ENCODE measurements around the gene REXO1. TPM values are rescaled to one million over a fixed set of nuclear protein-coding genes. Genes with fewer than 3 reads are reported as not detected.

REXO1 gene
- total and polyA plus RNA-seq, 2 of the 13 experiments (the other 11 are each of a cell fraction or from before 2014, with no cell fraction given), result 5.0 to 11.2 TPM

DNA sequence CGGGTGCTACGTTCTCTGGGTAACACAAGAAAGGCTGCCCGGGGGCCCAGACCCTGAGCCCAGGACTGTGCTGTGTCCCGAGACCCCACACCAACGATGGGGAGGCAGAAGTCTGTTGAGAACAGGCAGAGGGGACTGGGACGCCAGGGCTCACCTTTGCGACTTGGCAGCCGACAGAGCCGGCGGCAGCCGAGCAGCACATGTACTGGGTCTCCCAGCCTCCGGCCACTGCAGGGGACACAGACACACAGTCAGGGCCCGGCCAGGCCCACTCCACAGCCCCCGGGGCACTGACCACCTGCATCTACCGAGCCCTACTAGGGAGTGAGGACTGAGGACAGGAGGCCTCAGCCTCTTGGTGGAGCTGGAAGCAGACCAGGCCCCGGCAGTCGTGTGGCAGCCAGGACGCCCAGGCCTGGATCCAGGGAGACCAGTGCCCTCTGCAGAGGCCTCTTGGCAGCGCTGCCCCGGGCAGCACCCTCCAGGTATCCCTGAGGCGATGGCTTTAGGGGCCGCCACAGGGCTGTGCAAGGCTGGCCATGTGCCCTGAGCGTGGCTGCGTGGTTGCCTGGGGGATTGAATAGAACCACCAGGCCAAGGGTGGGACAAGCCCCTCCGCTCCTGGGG lies 30.6 kb downstream of the REXO1 start:
- ATAC-seq (no peak), DNase-seq (ENCODE audit: low spot score) (no peak), FAIRE-seq (no peak)
- Histone ChIP-seq H3K9ac (ENCODE audit: insufficient read depth, low read depth, low read length) (no peak overlapping the region), H3K4me3 (replicated peaks in 1 of 3; ENCODE audit: insufficient read depth in 1 of 3, low read depth in 2 of 3, low read length in 3 of 3) (no peak overlapping the region), H3K27me3 (ENCODE audit: control insufficient read depth in 1 of 2, insufficient read depth in 2 of 2, low read length in 2 of 2) (no peaks in the 10 kb centered on the region), H3K4me2 (ENCODE audit: low read depth, low read length) (no peak overlapping the region), H2AFZ (ENCODE audit: low read length) (no peak overlapping the region), H3K36me3 (replicated peaks in 1 of 2; ENCODE audit: control insufficient read depth in 1 of 2, insufficient read depth in 2 of 2, low read length in 2 of 2) (peaks cover 32 to 41% of the 10 kb centered on the region in 2 experiments), H3K27ac (ENCODE audit: extremely low read length, insufficient read depth, low read length) (no peak overlapping the region), H3K79me2 (ENCODE audit: insufficient read depth, low read length) (no peaks in the 10 kb centered on the region), H4K20me1 (ENCODE audit: insufficient read depth, low read length) (no peaks in the 10 kb centered on the region), H3K4me1 (ENCODE audit: insufficient read depth, low read length) (peaks cover 12% of the 10 kb centered on the region), H3K9me3 (ENCODE audit: low read length) (no peaks in the 10 kb centered on the region)
- POLR2A ChIA-PET, result no interaction called here
- intact Hi-C loops (cut with micrococcal nuclease; ENCODE audit: unreplicated experiment), result no loop called here
- TF ChIP-seq ZNF883 (CRISPR knock-in tag; IDR thresholded peaks at IDR 0.05; ENCODE audit: not compliant biosample characterization), result no peak
- TF ChIP-seq, protein P1, sequence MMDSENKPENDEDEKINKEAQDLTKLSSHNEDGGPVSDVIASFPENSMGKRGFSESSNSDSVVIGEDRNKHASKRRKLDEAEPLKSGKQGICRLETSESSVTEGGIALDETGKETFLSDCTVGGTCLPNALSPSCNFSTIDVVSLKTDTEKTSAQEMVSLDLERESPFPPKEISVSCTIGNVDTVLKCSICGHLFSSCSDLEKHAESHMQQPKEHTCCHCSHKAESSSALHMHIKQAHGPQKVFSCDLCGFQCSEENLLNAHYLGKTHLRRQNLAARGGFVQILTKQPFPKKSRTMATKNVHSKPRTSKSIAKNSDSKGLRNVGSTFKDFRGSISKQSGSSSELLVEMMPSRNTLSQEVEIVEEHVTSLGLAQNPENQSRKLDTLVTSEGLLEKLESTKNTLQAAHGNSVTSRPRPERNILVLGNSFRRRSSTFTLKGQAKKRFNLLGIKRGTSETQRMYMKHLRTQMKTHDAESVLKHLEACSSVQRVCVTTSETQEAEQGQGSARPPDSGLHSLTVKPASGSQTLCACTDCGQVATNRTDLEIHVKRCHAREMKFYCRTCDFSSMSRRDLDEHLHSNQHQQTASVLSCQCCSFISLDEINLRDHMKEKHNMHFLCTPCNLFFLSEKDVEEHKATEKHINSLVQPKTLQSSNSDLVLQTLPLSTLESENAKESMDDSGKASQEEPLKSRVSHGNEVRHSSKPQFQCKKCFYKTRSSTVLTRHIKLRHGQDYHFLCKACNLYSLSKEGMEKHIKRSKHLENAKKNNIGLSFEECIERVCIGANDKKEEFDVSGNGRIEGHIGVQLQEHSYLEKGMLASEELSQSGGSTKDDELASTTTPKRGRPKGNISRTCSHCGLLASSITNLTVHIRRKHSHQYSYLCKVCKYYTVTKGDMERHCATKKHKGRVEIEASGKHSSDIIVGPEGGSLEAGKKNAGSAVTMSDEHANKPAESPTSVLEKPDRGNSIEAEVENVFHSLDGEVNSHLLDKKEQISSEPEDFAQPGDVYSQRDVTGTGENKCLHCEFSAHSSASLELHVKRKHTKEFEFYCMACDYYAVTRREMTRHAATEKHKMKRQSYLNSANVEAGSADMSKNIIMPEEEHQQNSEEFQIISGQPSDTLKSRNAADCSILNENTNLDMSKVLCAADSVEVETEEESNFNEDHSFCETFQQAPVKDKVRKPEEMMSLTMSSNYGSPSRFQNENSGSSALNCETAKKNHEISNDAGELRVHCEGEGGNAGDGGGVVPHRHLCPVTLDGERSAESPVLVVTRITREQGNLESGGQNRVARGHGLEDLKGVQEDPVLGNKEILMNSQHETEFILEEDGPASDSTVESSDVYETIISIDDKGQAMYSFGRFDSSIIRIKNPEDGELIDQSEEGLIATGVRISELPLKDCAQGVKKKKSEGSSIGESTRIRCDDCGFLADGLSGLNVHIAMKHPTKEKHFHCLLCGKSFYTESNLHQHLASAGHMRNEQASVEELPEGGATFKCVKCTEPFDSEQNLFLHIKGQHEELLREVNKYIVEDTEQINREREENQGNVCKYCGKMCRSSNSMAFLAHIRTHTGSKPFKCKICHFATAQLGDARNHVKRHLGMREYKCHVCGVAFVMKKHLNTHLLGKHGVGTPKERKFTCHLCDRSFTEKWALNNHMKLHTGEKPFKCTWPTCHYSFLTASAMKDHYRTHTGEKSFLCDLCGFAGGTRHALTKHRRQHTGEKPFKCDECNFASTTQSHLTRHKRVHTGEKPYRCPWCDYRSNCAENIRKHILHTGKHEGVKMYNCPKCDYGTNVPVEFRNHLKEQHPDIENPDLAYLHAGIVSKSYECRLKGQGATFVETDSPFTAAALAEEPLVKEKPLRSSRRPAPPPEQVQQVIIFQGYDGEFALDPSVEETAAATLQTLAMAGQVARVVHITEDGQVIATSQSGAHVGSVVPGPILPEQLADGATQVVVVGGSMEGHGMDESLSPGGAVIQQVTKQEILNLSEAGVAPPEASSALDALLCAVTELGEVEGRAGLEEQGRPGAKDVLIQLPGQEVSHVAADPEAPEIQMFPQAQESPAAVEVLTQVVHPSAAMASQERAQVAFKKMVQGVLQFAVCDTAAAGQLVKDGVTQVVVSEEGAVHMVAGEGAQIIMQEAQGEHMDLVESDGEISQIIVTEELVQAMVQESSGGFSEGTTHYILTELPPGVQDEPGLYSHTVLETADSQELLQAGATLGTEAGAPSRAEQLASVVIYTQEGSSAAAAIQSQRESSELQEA (CRISPR knock-in tag; IDR thresholded peaks at IDR 0.05; ENCODE audit: not compliant biosample characterization), result no peak
- TF ChIP-seq RBM22 (optimal IDR thresholded peaks at IDR 0.05; ENCODE audit: low read length), result peak; percentile 44
- no TSS peak for BruUV-seq (replicated peaks)
- CTCF ChIA-PET (ENCODE audit: low intra/inter-chr PET ratio, low total read pairs), result no interaction called here
- in situ Hi-C loops (cut with HindIII; ENCODE audit: extremely low pct_ligation_motif_present, low pct_unique_long_range_greater_than_20kb), result no loop called here
- 98% methylated on average over 10 of the region's 25 CpGs for WGBS (ENCODE audit: low lambda C conversion rate)

Data from HepG2 (cell line).